ENCODE data around the gene RPN2. TPM values are rescaled to one million over a fixed set of nuclear protein-coding genes. Genes with fewer than 3 reads are reported as not detected.

RPN2 gene
- total and polyA plus RNA-seq, 2 of the 13 experiments (the other 11 are each of a cell fraction or from before 2014, with no cell fraction given): 587 to 1,818 TPM

- no peak for TF ChIP-seq ZBTB2 (CRISPR knock-in tag; IDR thresholded peaks at IDR 0.05; ENCODE audit: low read depth)
- TF ChIP-seq ARNT2 (CRISPR knock-in tag; IDR thresholded peaks at IDR 0.05; ENCODE audit: low read depth): no peak
- TF ChIP-seq SMC3 (IDR thresholded peaks at IDR 0.05; ENCODE audit: low read length): peak; percentile 73
- TF ChIP-seq SAP130 (CRISPR knock-in tag; IDR thresholded peaks at IDR 0.05; ENCODE audit: low read depth): peak; percentile 17; the same call in 1 of the 2 replicates
- peak; percentile 64; the same call in 1 of the 2 replicates for TF ChIP-seq CHD4 (IDR thresholded peaks at IDR 0.05; ENCODE audit: borderline replicate concordance, low read length)
- peak; percentile 28 for TF ChIP-seq ZNF18 (CRISPR knock-in tag; IDR thresholded peaks at IDR 0.05; ENCODE audit: insufficient replicate concordance)
- TF ChIP-seq ZFP36L2 (CRISPR knock-in tag; IDR thresholded peaks at IDR 0.05): no peak
- no peak for TF ChIP-seq KDM2A (CRISPR knock-in tag; IDR thresholded peaks at IDR 0.05; ENCODE audit: borderline replicate concordance, low read depth)
- peak; percentile 45 for TF ChIP-seq TEAD3 (CRISPR knock-in tag; optimal IDR thresholded peaks at IDR 0.05; ENCODE audit: borderline replicate concordance)
- 0 out of 2 replicates have a peak, but pooled peaks have one; percentile 19 for TF ChIP-seq RAD21 (CRISPR knock-in tag; IDR thresholded peaks at IDR 0.05)
- TF ChIP-seq ZNF557 (CRISPR knock-in tag; IDR thresholded peaks at IDR 0.05): no peak
- TF ChIP-seq ZNF34 (CRISPR knock-in tag; IDR thresholded peaks at IDR 0.05; ENCODE audit: borderline replicate concordance): no peak
- no peak for TF ChIP-seq KLF9 (CRISPR knock-in tag; IDR thresholded peaks at IDR 0.05; ENCODE audit: low read depth)
- TF ChIP-seq GMEB2 (CRISPR knock-in tag; IDR thresholded peaks at IDR 0.05; ENCODE audit: low read depth): no peak
- TF ChIP-seq NCOA5 (CRISPR knock-in tag; IDR thresholded peaks at IDR 0.05): no peak
- TF ChIP-seq DNMT3B (CRISPR knock-in tag; conservative IDR thresholded peaks at IDR 0.05): 0 out of 2 replicates have a peak, but pooled peaks have one; percentile 40
- TF ChIP-seq SSRP1 (CRISPR knock-in tag; IDR thresholded peaks at IDR 0.05): no peak
- TF ChIP-seq ARID3A (IDR thresholded peaks at IDR 0.05; ENCODE audit: low read depth, low read length): peak; percentile 49; the same call in 1 of the 2 replicates
- TF ChIP-seq ZBTB46 (CRISPR knock-in tag; IDR thresholded peaks at IDR 0.05; ENCODE audit: borderline replicate concordance): no peak
- TF ChIP-seq ZNF510 (CRISPR knock-in tag; IDR thresholded peaks at IDR 0.05; ENCODE audit: low read depth): no peak
- TF ChIP-seq RBM22 (optimal IDR thresholded peaks at IDR 0.05; ENCODE audit: low read length): peak; percentile 54
- no peak for TF ChIP-seq PHF5A (CRISPR knock-in tag; IDR thresholded peaks at IDR 0.05; ENCODE audit: low read depth, unreplicated experiment)
- TF ChIP-seq FOSL2 (CRISPR knock-in tag; IDR thresholded peaks at IDR 0.05): peak; percentile 74
Observed at GRCh38 chr20:37202267-37202943, 23.3 kb downstream of the RPN2 start (continued).

Data from HepG2 (cell line).